Measurements from ENCODE around the gene SIGLEC7. TPM values are rescaled to one million over a fixed set of nuclear protein-coding genes. Genes with fewer than 3 reads are reported as not detected.

Gene SIGLEC7
- total RNA-seq, 1 donor from 2014 or later = not detected

DNA sequence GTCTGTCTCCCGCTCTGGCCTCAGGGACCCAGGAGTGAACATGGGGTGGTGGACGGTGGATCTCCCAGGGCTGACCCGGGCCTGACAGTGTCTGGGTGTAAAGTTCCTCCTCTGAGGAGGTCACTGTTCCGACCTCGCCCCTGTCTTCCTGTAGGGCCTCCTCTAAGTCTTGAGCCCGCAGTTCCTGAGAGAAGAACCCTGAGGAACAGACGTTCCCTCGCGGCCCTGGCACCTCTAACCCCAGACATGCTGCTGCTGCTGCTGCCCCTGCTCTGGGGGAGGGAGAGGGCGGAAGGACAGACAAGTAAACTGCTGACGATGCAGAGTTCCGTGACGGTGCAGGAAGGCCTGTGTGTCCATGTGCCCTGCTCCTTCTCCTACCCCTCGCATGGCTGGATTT, 17.4 kb upstream of the SIGLEC7 start, which contains the start of gene SIGLEC9:
SIGLEC9 (plus strand) TSS at position 178 of the 400 bp plus-strand sequence; CDS start at position 247, 69 bp downstream.
- ChIA-PET POLR2A (no interaction called here), CTCF (no interaction called here)
- TF ChIP-seq, protein P1, sequence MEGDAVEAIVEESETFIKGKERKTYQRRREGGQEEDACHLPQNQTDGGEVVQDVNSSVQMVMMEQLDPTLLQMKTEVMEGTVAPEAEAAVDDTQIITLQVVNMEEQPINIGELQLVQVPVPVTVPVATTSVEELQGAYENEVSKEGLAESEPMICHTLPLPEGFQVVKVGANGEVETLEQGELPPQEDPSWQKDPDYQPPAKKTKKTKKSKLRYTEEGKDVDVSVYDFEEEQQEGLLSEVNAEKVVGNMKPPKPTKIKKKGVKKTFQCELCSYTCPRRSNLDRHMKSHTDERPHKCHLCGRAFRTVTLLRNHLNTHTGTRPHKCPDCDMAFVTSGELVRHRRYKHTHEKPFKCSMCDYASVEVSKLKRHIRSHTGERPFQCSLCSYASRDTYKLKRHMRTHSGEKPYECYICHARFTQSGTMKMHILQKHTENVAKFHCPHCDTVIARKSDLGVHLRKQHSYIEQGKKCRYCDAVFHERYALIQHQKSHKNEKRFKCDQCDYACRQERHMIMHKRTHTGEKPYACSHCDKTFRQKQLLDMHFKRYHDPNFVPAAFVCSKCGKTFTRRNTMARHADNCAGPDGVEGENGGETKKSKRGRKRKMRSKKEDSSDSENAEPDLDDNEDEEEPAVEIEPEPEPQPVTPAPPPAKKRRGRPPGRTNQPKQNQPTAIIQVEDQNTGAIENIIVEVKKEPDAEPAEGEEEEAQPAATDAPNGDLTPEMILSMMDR (IDR thresholded peaks at IDR 0.05) = no peak
- intact Hi-C loops (cut with micrococcal nuclease) = no loop called here
- H3K27ac Mint-ChIP-seq = no peak within 1 kb of the TSS
- no peaks in the 10 kb centered on the region for H3K36me3 Mint-ChIP-seq (ENCODE audit: low read depth)
- DNase-seq = no peak
- peaks cover 12% of the 10 kb centered on the region for H3K4me1 Mint-ChIP-seq
- H3K4me3 Mint-ChIP-seq = no peak within 1 kb of the TSS
- H3K27me3 Mint-ChIP-seq = peaks cover 31% of the 10 kb centered on the region
- ATAC-seq (ENCODE audit: low read depth) = no peak
- H3K9me3 Mint-ChIP-seq = no peaks in the 10 kb centered on the region

DNA sequence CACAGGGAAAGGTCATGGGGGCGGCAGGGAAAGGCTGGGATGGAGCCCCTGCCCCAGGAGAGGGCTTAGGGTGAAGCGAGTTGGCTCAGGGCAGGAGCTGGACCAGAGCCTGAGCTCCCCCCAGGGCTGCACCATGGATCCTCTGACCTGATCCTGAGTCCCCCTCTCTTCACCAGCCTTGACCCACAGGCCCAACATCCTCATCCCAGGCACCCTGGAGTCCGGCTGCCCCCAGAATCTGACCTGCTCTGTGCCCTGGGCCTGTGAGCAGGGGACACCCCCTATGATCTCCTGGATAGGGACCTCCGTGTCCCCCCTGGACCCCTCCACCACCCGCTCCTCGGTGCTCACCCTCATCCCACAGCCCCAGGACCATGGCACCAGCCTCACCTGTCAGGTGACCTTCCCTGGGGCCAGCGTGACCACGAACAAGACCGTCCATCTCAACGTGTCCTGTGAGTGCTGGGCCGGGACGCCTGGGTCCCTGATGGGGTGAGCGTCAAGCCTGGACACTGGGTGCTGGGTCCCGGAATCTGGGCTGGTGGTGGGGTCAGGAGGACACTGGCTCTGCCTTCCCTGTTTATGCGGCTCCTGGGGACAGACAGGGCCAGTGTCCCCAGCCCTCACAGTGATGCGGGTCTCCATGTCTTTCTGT, 16.6 kb upstream of the SIGLEC7 start:
- intact Hi-C loops (cut with micrococcal nuclease) = no loop called here
- POLR2A ChIA-PET = no interaction called here
- DNase-seq (no peak), ATAC-seq (ENCODE audit: low read depth) (no peak)
- Mint-ChIP-seq H3K36me3 (ENCODE audit: low read depth) (no peaks in the 10 kb centered on the region), H3K27me3 (peaks cover 36% of the 10 kb centered on the region), H3K4me3 (no peak overlapping the region), H3K4me1 (peaks cover 12% of the 10 kb centered on the region), H3K27ac (no peak overlapping the region), H3K9me3 (no peaks in the 10 kb centered on the region)
- TF ChIP-seq, protein P1 (IDR thresholded peaks at IDR 0.05) = no peak
- CTCF ChIA-PET = no interaction called here

DNA sequence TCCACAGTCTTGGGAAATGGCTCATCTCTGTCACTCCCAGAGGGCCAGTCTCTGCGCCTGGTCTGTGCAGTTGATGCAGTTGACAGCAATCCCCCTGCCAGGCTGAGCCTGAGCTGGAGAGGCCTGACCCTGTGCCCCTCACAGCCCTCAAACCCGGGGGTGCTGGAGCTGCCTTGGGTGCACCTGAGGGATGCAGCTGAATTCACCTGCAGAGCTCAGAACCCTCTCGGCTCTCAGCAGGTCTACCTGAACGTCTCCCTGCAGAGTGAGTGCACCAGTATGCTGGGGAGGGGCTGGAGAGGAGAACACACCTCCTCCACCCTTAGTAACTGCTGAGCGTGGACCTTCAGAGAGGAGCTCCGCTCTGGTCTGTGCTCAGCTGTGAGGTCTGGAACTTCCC, 15.1 kb upstream of the SIGLEC7 start:
- Mint-ChIP-seq H3K4me1 (peaks cover 15% of the 10 kb centered on the region), H3K36me3 (ENCODE audit: low read depth) (no peaks in the 10 kb centered on the region), H3K27ac (no peak overlapping the region), H3K27me3 (peaks cover 37% of the 10 kb centered on the region), H3K9me3 (no peaks in the 10 kb centered on the region), H3K4me3 (no peak overlapping the region)
- CTCF ChIA-PET = no interaction called here
- DNase-seq (no peak), ATAC-seq (ENCODE audit: low read depth) (no peak)
- POLR2A ChIA-PET = no interaction called here
- TF ChIP-seq, protein P1 (IDR thresholded peaks at IDR 0.05) = no peak
- intact Hi-C loops (cut with micrococcal nuclease) = no loop called here

DNA sequence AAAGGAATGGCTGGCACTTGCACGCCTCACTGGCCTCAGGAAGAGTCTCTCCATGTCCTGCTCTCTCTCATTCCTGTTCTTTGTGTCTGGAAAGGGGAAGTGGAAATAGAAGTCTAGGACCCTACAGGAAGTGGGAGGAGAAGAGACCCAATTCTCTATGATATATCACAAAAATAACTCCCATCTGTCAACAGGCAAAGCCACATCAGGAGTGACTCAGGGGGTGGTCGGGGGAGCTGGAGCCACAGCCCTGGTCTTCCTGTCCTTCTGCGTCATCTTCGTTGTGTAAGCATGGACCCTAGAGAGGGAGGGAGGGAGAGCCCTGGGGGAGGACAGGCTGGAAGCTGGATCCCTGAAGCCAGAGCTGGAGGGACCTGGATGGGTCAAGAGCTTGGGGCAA, 14.3 kb upstream of the SIGLEC7 start:
- no peak for ATAC-seq (ENCODE audit: low read depth)
- Mint-ChIP-seq H3K4me1 (peaks cover 19% of the 10 kb centered on the region), H3K27me3 (peaks cover 42% of the 10 kb centered on the region), H3K4me3 (no peak overlapping the region), H3K9me3 (no peaks in the 10 kb centered on the region), H3K36me3 (ENCODE audit: low read depth) (no peaks in the 10 kb centered on the region), H3K27ac (no peak overlapping the region)
- intact Hi-C loops (cut with micrococcal nuclease) = no loop called here
- TF ChIP-seq, protein P1 (IDR thresholded peaks at IDR 0.05) = no peak
- POLR2A ChIA-PET = no interaction called here
- CTCF ChIA-PET = no interaction called here
- DNase-seq = no peak

DNA sequence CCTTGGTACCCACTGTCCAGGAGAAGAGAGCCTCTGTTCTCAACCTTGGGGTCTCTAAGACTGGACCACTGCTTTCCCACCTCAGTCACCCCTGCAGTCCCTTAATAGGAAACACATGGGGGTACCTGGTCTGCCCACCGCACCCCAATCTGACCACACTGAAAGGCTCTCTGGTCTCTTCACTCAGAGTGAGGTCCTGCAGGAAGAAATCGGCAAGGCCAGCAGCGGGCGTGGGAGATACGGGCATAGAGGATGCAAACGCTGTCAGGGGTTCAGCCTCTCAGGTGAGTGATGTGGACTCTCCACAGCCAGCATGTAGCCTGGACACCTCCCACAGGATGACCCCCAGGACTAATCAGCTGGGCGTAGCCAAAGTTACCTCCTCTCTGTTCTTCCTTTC, 13.9 kb upstream of the SIGLEC7 start:
- no peak overlapping the region for H3K4me3 Mint-ChIP-seq
- no peaks in the 10 kb centered on the region for H3K9me3 Mint-ChIP-seq
- DNase-seq (no peak), ATAC-seq (ENCODE audit: low read depth) (no peak)
- H3K4me1 Mint-ChIP-seq = peaks cover 18% of the 10 kb centered on the region
- intact Hi-C loops (cut with micrococcal nuclease) = no loop called here
- CTCF ChIA-PET = no interaction called here
- peaks cover 41% of the 10 kb centered on the region for H3K27me3 Mint-ChIP-seq
- no peaks in the 10 kb centered on the region for H3K36me3 Mint-ChIP-seq (ENCODE audit: low read depth)
- POLR2A ChIA-PET = no interaction called here
- TF ChIP-seq, protein P1 (IDR thresholded peaks at IDR 0.05) = no peak
- no peak overlapping the region for H3K27ac Mint-ChIP-seq

Measured in activated B cell treated with CpG ODN at 0.5 μM for 24 hours (primary cell).